SU-DHL-6 (cell line): ENCODE measurements around the gene ZNF780B.

Experiments
- CTCF ChIP-seq: fragments of 200-600 bp; sonication (generic); IDR thresholded peaks from one replicate; pipeline ENCODE4 v1.5.1; 2017; ENCODE audit warnings: antibody characterized with exemption, mild to moderate bottlenecking, low read length, moderate library complexity; ENCODE audit not compliant: insufficient read depth, poor library complexity, severe bottlenecking
- EZH2phosphoT487 ChIP-seq: fragments of 200-600 bp; sonication (generic), shearing (Covaris generic); conservative IDR thresholded peaks from 2 replicates; pipeline ENCODE4 v1.6.1; 2018; ENCODE audit warnings: mild to moderate bottlenecking, antibody characterized with exemption, low read length, moderate library complexity, mixed read lengths

- TF ChIP-seq CTCF (no peak), EZH2phosphoT487 (no peak)
Observed at GRCh38 chr19:39998501-39998900, 57.5 kb downstream of the ZNF780B start.
